Ovary (tissue), 9 donors: Measurements from ENCODE around the gene AUH. TPM values are rescaled to one million over a fixed set of nuclear protein-coding genes. Genes with fewer than 3 reads are reported as not detected.

Experiments
- DNase-seq, 5 donors: peaks; one replicate each; pipeline ENCODE4 v3.0.0-alpha.2; 2019 to 2020
- H3K27ac ChIP-seq, 2 donors: fragments of 200-600 bp; one replicate each; pipeline versions ENCODE4 v1.5.1 to v1.8.0; 2019 to 2022
- H3K27me3 ChIP-seq: fragments of 200-600 bp; one replicate; pipeline ENCODE4 v1.8.0; 2022
- H3K36me3 ChIP-seq: fragments of 200-600 bp; sonication (generic); one replicate; pipeline ENCODE4 v1.5.1; 2019
- H3K4me1 ChIP-seq: one replicate; pipeline ENCODE4 v1.8.1; 2013; ENCODE audit warnings: mild to moderate bottlenecking, moderate library complexity; ENCODE audit not compliant: insufficient read depth
- H3K4me3 ChIP-seq: fragments of 200-600 bp; sonication (generic); one replicate; pipeline ENCODE4 v1.5.1; 2017
- H3K9me3 ChIP-seq, 2 donors: fragments of 200-600 bp in 1 of 2; sonication (generic) in 1 of 2; one replicate each; pipeline versions ENCODE4 v1.5.1 to v1.8.1; 2013 to 2019; ENCODE audit warnings: mild to moderate bottlenecking in 1 of 2, moderate library complexity in 1 of 2
- CTCF ChIP-seq, 3 donors: fragments of 450-650 bp in 2 of 3; fragments of 200-600 bp in 1 of 3; IDR thresholded peaks; one replicate each; pipeline versions ENCODE4 v1.5.1 to v1.8.0; 2016 to 2022; ENCODE audit warnings: antibody characterized with exemption in 3 of 3, mild to moderate bottlenecking in 1 of 3
- EP300 ChIP-seq: sonication (generic); formaldehyde crosslinking; IDR thresholded peaks from one replicate; pipeline ENCODE4 v1.6.1; 2017; ENCODE audit warnings: antibody characterized with exemption
- POLR2A ChIP-seq: fragments of 450-650 bp; IDR thresholded peaks from one replicate; pipeline ENCODE4 v1.6.1; 2017; ENCODE audit warnings: antibody characterized with exemption, mild to moderate bottlenecking, moderate library complexity
- WGBS, 3 donors: extraction: QIAGEN DNeasy Blood & Tissue Kit in 1 of 3; methylation state at CpG; one replicate each; pipeline versions ENCODE4 v1.1.5 to v1.1.7; 2013 to 2017; 5-methylcytosine and 5-hydroxymethylcytosine counted together
- intact Hi-C, 4 donors: fragments of 100-400 bp; cut with DNase I; formaldehyde crosslinking; loops; one replicate each; pipeline versions ENCODE4 v1.11.0 to v1.15.1; 2022 to 2023
- polyA plus RNA-seq, 2 donors: library from polyadenylated mRNA; stranded (reverse); fragments of 200-250 nt in 1 of 2; fragments of 350-450 nt in 1 of 2; fragmentation: Illumina TruSeq in 1 of 2; extraction: RNeasy Lipid Tissue Mini Kit (QIAGEN cat#74804) in 1 of 2; gene quantifications; one replicate each; pipeline ENCODE4 v1.2.3, GENCODE V29; 2013 to 2014
- total RNA-seq, 7 donors: library from RNA; depleted of rRNA in 2 of 7; stranded (reverse); fragments of >200 nt in 2 of 7; fragmentation: NEBNext Ultra II Directional in 3 of 7; extraction: Animal tissue kit (Norgen Biotek cat#: 25700) in 3 of 7; gene quantifications; one replicate each; pipeline versions ENCODE4 v1.1.0 to v1.2.4, GENCODE V29; 2016 to 2023
- donor health status: DM: no; HTN: no; CAD: no; lungs with moderate emphysema.
- donor health status: DM: no; HTN: no; CAD: no.
- donor health status: Bipolar disorder and iron deficiency.
- donor health status: DM: yes; HTN: yes; CAD: no.
- donor health status: DM: no; HTN: no; CAD: no.
- donor health status: DM: yes; HTN: yes; CAD: no.

The AUH gene
- total and polyA plus RNA-seq, 9 donors, result 12.0 to 48.5 (median 18.6) TPM

GRCh38 chr9:91253488-91253887 lies 108.2 kb downstream of the AUH start:
- Histone ChIP-seq H3K36me3 (no peaks in the 10 kb centered on the region), H3K27ac (no peak overlapping the region), H3K4me1 (no peaks in the 10 kb centered on the region), H3K27me3 (no peaks in the 10 kb centered on the region), H3K9me3 (no peaks in the 10 kb centered on the region), H3K4me3 (no peak overlapping the region)
- 52 to 60% (median 57%) methylated on average over 1 of the region's 1 CpG for WGBS, 3 donors
- DNase-seq, result no peak
- intact Hi-C loops, result loop anchor here in 1 of 4 donors (10.0 kb wide), 1 partner anchor 1891 kb away; no protein-coding TSS in a partner anchor
- TF ChIP-seq POLR2A (no peak), CTCF (IDR thresholded peaks at IDR 0.05) (no peak), EP300 (no peak)

GRCh38 chr9:91248707-91249106 lies 113.0 kb downstream of the AUH start:
- TF ChIP-seq POLR2A, result no peak
- TF ChIP-seq CTCF (IDR thresholded peaks at IDR 0.05), result no peak
- no peak for TF ChIP-seq EP300
- no peaks in the 10 kb centered on the region for H3K4me1 ChIP-seq
- no peaks in the 10 kb centered on the region for H3K27me3 ChIP-seq
- no peaks in the 10 kb centered on the region for H3K9me3 ChIP-seq
- intact Hi-C loops, result no loop called here
- H3K4me3 ChIP-seq, result no peak overlapping the region
- 83 to 91% (median 85%) methylated on average over 6 of the region's 6 CpGs for WGBS, 3 donors
- H3K27ac ChIP-seq, result no peak overlapping the region
- H3K36me3 ChIP-seq, result no peaks in the 10 kb centered on the region
- no peak for DNase-seq

- Histone ChIP-seq H3K4me1 (no peaks in the 10 kb centered on the region), H3K9me3 (no peaks in the 10 kb centered on the region), H3K36me3 (no peaks in the 10 kb centered on the region), H3K27ac (no peak overlapping the region), H3K4me3 (no peak overlapping the region), H3K27me3 (no peaks in the 10 kb centered on the region)
- WGBS, 3 donors, result 95 to 98% (median 98%) methylated on average over 2 of the region's 2 CpGs
- no peak for DNase-seq
- intact Hi-C loops, result no loop called here
- TF ChIP-seq EP300 (no peak), CTCF (IDR thresholded peaks at IDR 0.05) (no peak), POLR2A (no peak)
Observed at GRCh38 chr9:91247278-91247677, 114.4 kb downstream of the AUH start.

GRCh38 chr9:91246846-91247245 lies 114.9 kb downstream of the AUH start:
- 70 to 75% (median 71%) methylated on average over 5 of the region's 5 CpGs for WGBS, 3 donors
- no peaks in the 10 kb centered on the region for H3K9me3 ChIP-seq
- no peak overlapping the region for H3K4me3 ChIP-seq
- no peak overlapping the region for H3K27ac ChIP-seq
- no peaks in the 10 kb centered on the region for H3K36me3 ChIP-seq
- H3K4me1 ChIP-seq, result no peaks in the 10 kb centered on the region
- intact Hi-C loops, result no loop called here
- no peaks in the 10 kb centered on the region for H3K27me3 ChIP-seq
- no peak for DNase-seq
- TF ChIP-seq CTCF (IDR thresholded peaks at IDR 0.05), result no peak
- TF ChIP-seq POLR2A, result no peak
- no peak for TF ChIP-seq EP300
